ENCODE data around the gene DCT.
"Not testable (repeated sequence)": the region's sequence is repeated elsewhere in the genome, so short reads cannot be mapped to it uniquely, and the experiment has no call there.

DCT gene

GRCh38 chr13:94479616-94480015, at the start of gene DCT:
DCT (minus strand) TSS chr13:94479682; CDS start chr13:94479255, 427 bp downstream.
- Histone ChIP-seq H3K36me3 (ENCODE audit: control insufficient read depth, insufficient read depth, low read length) (no peaks in the 10 kb centered on the region), H3K27me3 (replicated peaks; ENCODE audit: control insufficient read depth, insufficient read depth, low read length) (no peaks in the 10 kb centered on the region), H3K4me3 (replicated peaks; ENCODE audit: low read depth, low read length) (no peak within 1 kb of the TSS)
- no peak for DNase-seq (ENCODE audit: extremely low read depth, insufficient read length)
- TF ChIP-seq, protein P1, sequence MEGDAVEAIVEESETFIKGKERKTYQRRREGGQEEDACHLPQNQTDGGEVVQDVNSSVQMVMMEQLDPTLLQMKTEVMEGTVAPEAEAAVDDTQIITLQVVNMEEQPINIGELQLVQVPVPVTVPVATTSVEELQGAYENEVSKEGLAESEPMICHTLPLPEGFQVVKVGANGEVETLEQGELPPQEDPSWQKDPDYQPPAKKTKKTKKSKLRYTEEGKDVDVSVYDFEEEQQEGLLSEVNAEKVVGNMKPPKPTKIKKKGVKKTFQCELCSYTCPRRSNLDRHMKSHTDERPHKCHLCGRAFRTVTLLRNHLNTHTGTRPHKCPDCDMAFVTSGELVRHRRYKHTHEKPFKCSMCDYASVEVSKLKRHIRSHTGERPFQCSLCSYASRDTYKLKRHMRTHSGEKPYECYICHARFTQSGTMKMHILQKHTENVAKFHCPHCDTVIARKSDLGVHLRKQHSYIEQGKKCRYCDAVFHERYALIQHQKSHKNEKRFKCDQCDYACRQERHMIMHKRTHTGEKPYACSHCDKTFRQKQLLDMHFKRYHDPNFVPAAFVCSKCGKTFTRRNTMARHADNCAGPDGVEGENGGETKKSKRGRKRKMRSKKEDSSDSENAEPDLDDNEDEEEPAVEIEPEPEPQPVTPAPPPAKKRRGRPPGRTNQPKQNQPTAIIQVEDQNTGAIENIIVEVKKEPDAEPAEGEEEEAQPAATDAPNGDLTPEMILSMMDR (IDR thresholded peaks at IDR 0.05; ENCODE audit: insufficient read depth, low read length, poor library complexity, severe bottlenecking) = no peak

DNA sequence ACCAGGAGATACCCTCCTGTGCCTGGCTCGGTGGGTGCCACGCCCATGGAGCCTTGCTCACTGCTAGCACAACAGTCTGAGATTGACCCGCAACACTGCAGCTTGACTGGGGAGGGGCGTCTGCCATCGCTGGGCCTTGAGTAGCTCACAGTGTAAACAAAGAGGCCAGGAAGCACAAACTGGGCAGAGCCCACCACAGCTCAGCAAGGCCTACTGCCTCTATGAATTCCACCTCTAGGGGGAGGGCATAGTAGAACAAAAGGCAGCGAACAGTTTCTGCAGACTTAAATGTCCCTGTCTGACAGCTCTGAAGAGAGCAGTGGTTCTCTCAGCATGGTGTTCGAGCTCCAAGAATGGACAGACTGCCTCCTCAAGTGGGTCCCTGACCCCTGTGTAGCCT, 47.5 kb upstream of the DCT start:
- H3K4me3 ChIP-seq (replicated peaks; ENCODE audit: low read depth, low read length); DNase-seq (ENCODE audit: extremely low read depth, insufficient read length); H3K36me3 ChIP-seq (ENCODE audit: control insufficient read depth, insufficient read depth, low read length); H3K27me3 ChIP-seq (replicated peaks; ENCODE audit: control insufficient read depth, insufficient read depth, low read length): not testable (repeated sequence)

DNA sequence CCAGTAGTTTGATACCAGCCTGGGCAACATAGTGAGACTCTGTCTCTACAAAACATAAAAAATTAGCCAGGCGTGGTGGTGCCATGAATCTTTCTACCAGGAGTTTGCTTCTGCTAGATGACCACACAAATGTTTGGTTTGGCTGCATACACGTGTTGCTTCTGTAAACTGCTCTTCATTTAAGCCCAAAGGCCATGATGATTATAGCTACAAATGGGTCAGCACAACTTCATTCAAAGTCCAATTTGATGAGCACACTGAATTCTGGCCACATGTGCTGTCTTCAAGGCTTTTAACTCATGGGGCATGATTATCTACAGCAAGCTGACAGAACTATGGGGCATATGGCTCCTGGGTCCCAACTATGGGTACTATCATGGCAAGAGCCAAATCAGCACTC, 46.3 kb upstream of the DCT start:
- TF ChIP-seq, protein P1 (IDR thresholded peaks at IDR 0.05; ENCODE audit: insufficient read depth, low read length, poor library complexity, severe bottlenecking) = no peak
- Histone ChIP-seq H3K27me3 (replicated peaks; ENCODE audit: control insufficient read depth, insufficient read depth, low read length) (no peaks in the 10 kb centered on the region; the same call in 1 of the 2 replicates), H3K4me3 (replicated peaks; ENCODE audit: low read depth, low read length) (no peak overlapping the region), H3K36me3 (ENCODE audit: control insufficient read depth, insufficient read depth, low read length) (no peaks in the 10 kb centered on the region)
- no peak for DNase-seq (ENCODE audit: extremely low read depth, insufficient read length)

GRCh38 chr13:94524407-94524806, 44.9 kb upstream of the DCT start:
- Histone ChIP-seq H3K4me3 (replicated peaks; ENCODE audit: low read depth, low read length) (no peak overlapping the region), H3K27me3 (replicated peaks; ENCODE audit: control insufficient read depth, insufficient read depth, low read length) (no peaks in the 10 kb centered on the region; the same call in 1 of the 2 replicates), H3K36me3 (ENCODE audit: control insufficient read depth, insufficient read depth, low read length) (no peaks in the 10 kb centered on the region)
- no peak for DNase-seq (ENCODE audit: extremely low read depth, insufficient read length)
- TF ChIP-seq, protein P1 (IDR thresholded peaks at IDR 0.05; ENCODE audit: insufficient read depth, low read length, poor library complexity, severe bottlenecking) = no peak

GRCh38 chr13:94520001-94520400, 40.5 kb upstream of the DCT start:
- no peaks in the 10 kb centered on the region for H3K36me3 ChIP-seq (ENCODE audit: control insufficient read depth, insufficient read depth, low read length)
- no peaks in the 10 kb centered on the region; the same call in 1 of the 2 replicates for H3K27me3 ChIP-seq (replicated peaks; ENCODE audit: control insufficient read depth, insufficient read depth, low read length)
- TF ChIP-seq, protein P1 (IDR thresholded peaks at IDR 0.05; ENCODE audit: insufficient read depth, low read length, poor library complexity, severe bottlenecking) = no peak
- no peak overlapping the region for H3K4me3 ChIP-seq (replicated peaks; ENCODE audit: low read depth, low read length)
- no peak for DNase-seq (ENCODE audit: extremely low read depth, insufficient read length)

GRCh38 chr13:94516456-94516855, 37.0 kb upstream of the DCT start:
- no peaks in the 10 kb centered on the region for H3K36me3 ChIP-seq (ENCODE audit: control insufficient read depth, insufficient read depth, low read length)
- no peak for DNase-seq (ENCODE audit: extremely low read depth, insufficient read length)
- TF ChIP-seq, protein P1 (IDR thresholded peaks at IDR 0.05; ENCODE audit: insufficient read depth, low read length, poor library complexity, severe bottlenecking) = no peak
- H3K27me3 ChIP-seq (replicated peaks; ENCODE audit: control insufficient read depth, insufficient read depth, low read length) = no peaks in the 10 kb centered on the region
- H3K4me3 ChIP-seq (replicated peaks; ENCODE audit: low read depth, low read length) = no peak overlapping the region
